Retinal pigment epithelial cell (primary cell): ENCODE results near the gene SLC35F3.
A peak's percentile ranks its signal among the peaks of the same experiment; 100 is the strongest.

ENCODE experiments used
- DNase-seq: peaks from one replicate; pipeline ENCODE4 v3.0.0-alpha.2; 2010; ENCODE audit warnings: low read depth
- H3K4me3 ChIP-seq: 2 replicates; pipeline ENCODE4 v1.5.1; 2011; ENCODE audit warnings: mild to moderate bottlenecking, low read length, control low read depth, moderate library complexity
- CTCF ChIP-seq: conservative IDR thresholded peaks from 2 replicates; pipeline ENCODE4 v1.5.1; 2011; ENCODE audit warnings: low read depth, low read length, control low read depth, inconsistent platforms

Gene SLC35F3

GRCh38 chr1:233936842-233937241 is 32.4 kb downstream of the SLC35F3 start:
- no peak for TF ChIP-seq CTCF
- no peak overlapping the region for H3K4me3 ChIP-seq
- no peak for DNase-seq

- TF ChIP-seq CTCF = no peak
- no peak for DNase-seq
- no peak overlapping the region for H3K4me3 ChIP-seq
Measured at GRCh38 chr1:233938476-233938875, 34.0 kb downstream of the SLC35F3 start.

GRCh38 chr1:233939451-233939850 is 35.0 kb downstream of the SLC35F3 start:
- no peak overlapping the region for H3K4me3 ChIP-seq
- DNase-seq = no peak
- no peak for TF ChIP-seq CTCF

GRCh38 chr1:233940908-233941307 is 36.4 kb downstream of the SLC35F3 start:
- no peak for TF ChIP-seq CTCF

GRCh38 chr1:233944601-233945000 is 40.1 kb downstream of the SLC35F3 start:
- TF ChIP-seq CTCF = no peak
- no peak for DNase-seq

More at GRCh38 chr1:233940908-233941307, 36.4 kb downstream of the SLC35F3 start:
- no peak for DNase-seq
- no peak overlapping the region for H3K4me3 ChIP-seq

GRCh38 chr1:233945573-233945972 is 41.1 kb downstream of the SLC35F3 start:
- DNase-seq = peak; percentile 18

More at GRCh38 chr1:233944601-233945000, 40.1 kb downstream of the SLC35F3 start:
- H3K4me3 ChIP-seq = no peak overlapping the region

GRCh38 chr1:233945979-233946378 is 41.5 kb downstream of the SLC35F3 start:
- H3K4me3 ChIP-seq = no peak overlapping the region
- no peak for TF ChIP-seq CTCF
- no peak for DNase-seq

More at GRCh38 chr1:233945573-233945972, 41.1 kb downstream of the SLC35F3 start:
- no peak for TF ChIP-seq CTCF
- H3K4me3 ChIP-seq = no peak overlapping the region
